ENCODE results near the gene LINGO3. TPM values are rescaled to one million over a fixed set of nuclear protein-coding genes. Genes with fewer than 3 reads are reported as not detected.
A peak's percentile ranks its signal among the peaks of the same experiment; 100 is the strongest.

The LINGO3 gene
- total RNA-seq, 3 donors from 2014 or later = not detected

DNA sequence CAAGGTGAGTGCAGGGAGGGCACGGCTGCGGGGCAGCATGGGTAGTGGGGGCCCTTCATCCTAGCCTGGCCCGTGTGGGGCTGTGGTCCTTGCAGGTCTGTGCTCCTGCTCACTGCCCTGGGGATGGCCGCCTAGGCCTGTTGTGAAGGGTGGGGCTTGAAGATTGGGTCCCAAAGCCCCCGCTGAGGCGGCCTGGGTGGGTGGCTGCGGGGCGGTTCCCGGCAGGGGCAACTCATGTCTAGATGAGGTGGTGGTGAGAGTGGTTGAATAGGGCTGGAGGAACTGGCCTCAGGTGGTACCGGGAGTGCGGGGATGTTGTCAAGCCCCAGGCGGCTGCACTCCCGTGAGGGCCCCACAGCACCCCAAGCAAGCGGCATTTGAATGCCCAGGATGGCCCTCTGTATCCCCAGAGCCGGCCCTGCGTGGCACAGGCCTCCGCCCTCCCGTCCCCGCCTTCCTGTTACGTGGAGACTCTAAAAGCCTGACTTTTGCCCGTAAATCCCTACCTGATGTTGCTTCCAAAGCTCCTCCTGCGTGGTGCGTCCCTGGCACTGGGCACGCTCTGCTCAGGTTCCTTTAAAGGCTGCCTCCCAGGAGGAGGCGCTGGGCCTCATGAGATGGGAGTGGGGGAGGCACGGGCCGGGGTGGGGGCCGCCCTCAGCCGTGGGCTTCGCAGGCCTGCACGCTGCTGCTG is 35.5 kb upstream of the LINGO3 start:
- Mint-ChIP-seq H3K4me3 (no peak overlapping the region), H3K36me3 (ENCODE audit: insufficient read depth) (no peaks in the 10 kb centered on the region), H3K4me1 (ENCODE audit: low read depth) (no peaks in the 10 kb centered on the region), H3K27me3 (ENCODE audit: low read depth) (no peaks in the 10 kb centered on the region), H3K9me3 (no peaks in the 10 kb centered on the region)
- no peak for DNase-seq
- no peak for ATAC-seq

DNA sequence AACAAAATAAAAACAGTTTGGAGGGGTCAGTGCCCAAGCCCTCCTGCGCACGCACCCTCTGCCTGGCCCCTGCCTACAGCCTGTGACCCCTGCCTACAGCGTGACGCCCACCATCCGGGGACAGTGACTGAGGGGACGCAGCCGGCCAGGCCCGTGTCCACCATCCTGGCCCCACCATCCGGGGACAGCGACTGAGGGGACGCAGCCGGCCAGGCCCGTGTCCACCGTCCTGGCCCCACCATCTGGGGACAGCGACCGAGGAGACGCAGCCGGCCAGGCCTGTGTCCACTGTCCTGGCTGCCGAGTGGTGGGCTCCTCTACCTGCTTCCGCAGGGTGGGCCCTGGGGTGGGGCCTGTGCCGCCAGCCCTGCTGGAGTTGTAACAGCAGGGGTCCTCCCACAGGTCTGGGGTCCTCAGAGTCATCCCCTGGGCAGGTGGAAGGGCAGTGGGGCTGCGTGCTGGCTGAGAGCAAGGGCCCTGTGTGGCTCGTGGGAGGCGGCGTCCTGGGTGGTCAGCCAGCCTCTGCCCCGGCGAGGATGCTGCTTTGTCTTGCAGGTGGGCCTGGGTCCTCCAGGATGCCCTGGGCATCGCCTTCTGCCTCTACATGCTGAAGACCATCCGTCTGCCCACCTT is 34.8 kb upstream of the LINGO3 start:
- H3K4me1 Mint-ChIP-seq (ENCODE audit: low read depth) = no peaks in the 10 kb centered on the region
- DNase-seq (no peak), ATAC-seq (no peak)
- H3K36me3 Mint-ChIP-seq (ENCODE audit: insufficient read depth) = no peaks in the 10 kb centered on the region
- H3K4me3 Mint-ChIP-seq = no peak overlapping the region
- H3K9me3 Mint-ChIP-seq = no peaks in the 10 kb centered on the region
- no peaks in the 10 kb centered on the region for H3K27me3 Mint-ChIP-seq (ENCODE audit: low read depth)

GRCh38 chr19:2341982-2342381 is 34.0 kb upstream of the LINGO3 start:
- H3K4me3 Mint-ChIP-seq = no peak overlapping the region
- H3K4me1 Mint-ChIP-seq (ENCODE audit: low read depth) = no peaks in the 10 kb centered on the region
- no peaks in the 10 kb centered on the region for H3K9me3 Mint-ChIP-seq
- peaks cover 2% of the 10 kb centered on the region for H3K36me3 Mint-ChIP-seq (ENCODE audit: insufficient read depth)
- no peak for ATAC-seq
- DNase-seq = no peak
- no peaks in the 10 kb centered on the region for H3K27me3 Mint-ChIP-seq (ENCODE audit: low read depth)

DNA sequence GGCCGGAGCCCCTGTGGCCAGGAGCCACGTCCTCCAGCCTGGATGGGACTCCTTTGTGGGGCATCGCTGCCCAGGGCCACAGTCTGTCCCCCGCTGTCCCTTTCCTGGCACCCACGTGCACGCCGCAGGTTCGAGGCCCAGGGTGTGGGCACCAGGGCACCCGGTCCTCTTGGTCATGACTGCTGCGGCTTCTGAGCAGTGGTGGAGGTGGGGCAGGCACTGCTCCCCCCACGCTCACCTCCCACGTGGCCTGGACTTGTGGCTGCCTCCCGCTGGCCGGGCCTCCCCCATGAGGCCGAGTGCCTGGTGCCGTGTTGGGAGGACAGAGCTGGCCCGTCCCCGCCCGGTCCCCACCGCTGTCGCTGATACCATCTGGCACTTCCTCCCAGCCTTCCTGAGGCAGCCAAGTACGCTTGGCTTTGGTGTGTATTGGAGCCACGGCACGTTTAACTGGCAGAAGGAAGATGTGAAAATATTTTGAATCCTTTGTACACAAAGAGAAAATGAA is 33.3 kb upstream of the LINGO3 start:
- peaks cover 2% of the 10 kb centered on the region for H3K4me1 Mint-ChIP-seq (ENCODE audit: low read depth)
- no peak for DNase-seq
- H3K9me3 Mint-ChIP-seq = no peaks in the 10 kb centered on the region
- H3K36me3 Mint-ChIP-seq (ENCODE audit: insufficient read depth) = peaks cover 2% of the 10 kb centered on the region
- no peak overlapping the region for H3K4me3 Mint-ChIP-seq
- no peaks in the 10 kb centered on the region for H3K27me3 Mint-ChIP-seq (ENCODE audit: low read depth)
- no peak for ATAC-seq

GRCh38 chr19:2340496-2341243 is 32.7 kb upstream of the LINGO3 start:
- no peaks in the 10 kb centered on the region for H3K27me3 Mint-ChIP-seq (ENCODE audit: low read depth)
- H3K36me3 Mint-ChIP-seq (ENCODE audit: insufficient read depth) = peaks cover 8% of the 10 kb centered on the region
- no peaks in the 10 kb centered on the region for H3K9me3 Mint-ChIP-seq
- H3K4me1 Mint-ChIP-seq (ENCODE audit: low read depth) = peaks cover 8% of the 10 kb centered on the region
- DNase-seq (no peak), ATAC-seq (no peak)
- H3K4me3 Mint-ChIP-seq = no peak overlapping the region

DNA sequence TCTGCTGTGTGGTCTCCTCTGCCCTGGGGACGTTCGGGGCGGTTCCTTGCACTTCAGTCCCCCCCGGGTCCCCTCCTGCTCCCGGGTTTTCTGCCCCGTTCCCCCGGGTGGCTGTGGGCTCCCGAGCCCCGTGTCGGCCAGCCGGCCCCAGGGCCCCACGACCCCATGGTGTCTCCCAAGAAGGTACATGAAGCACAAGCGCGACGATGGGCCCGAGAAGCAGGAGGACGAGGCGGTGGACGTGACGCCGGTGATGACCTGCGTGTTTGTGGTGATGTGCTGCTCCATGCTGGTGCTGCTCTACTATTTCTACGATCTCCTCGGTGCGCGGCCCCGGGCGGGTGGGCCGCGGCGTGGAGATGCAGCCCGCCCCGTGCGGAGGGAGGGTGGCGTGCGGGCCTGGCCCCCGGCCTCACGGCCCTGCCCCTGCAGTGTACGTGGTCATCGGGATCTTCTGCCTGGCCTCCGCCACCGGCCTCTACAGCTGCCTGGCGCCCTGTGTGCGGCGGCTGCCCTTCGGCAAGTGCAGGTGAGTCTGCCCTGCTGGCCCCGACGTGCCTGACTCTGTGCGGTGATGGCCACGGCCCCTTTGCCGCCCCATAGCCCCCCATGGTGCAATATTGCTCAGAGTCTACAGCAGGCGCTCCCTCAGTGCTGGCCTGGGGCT is 31.8 kb upstream of the LINGO3 start:
- Mint-ChIP-seq H3K9me3 (no peaks in the 10 kb centered on the region), H3K27me3 (ENCODE audit: low read depth) (no peaks in the 10 kb centered on the region), H3K4me1 (ENCODE audit: low read depth) (peaks cover 9% of the 10 kb centered on the region), H3K36me3 (ENCODE audit: insufficient read depth) (peaks cover 9% of the 10 kb centered on the region), H3K4me3 (no peak overlapping the region)
- DNase-seq (no peak), ATAC-seq (no peak)

GRCh38 chr19:2338751-2339643 is 31.0 kb upstream of the LINGO3 start:
- no peaks in the 10 kb centered on the region for H3K27me3 Mint-ChIP-seq (ENCODE audit: low read depth)
- no peak for DNase-seq
- H3K4me1 Mint-ChIP-seq (ENCODE audit: low read depth) = peaks cover 9% of the 10 kb centered on the region
- ATAC-seq = no peak
- H3K36me3 Mint-ChIP-seq (ENCODE audit: insufficient read depth) = peaks cover 9% of the 10 kb centered on the region
- no peaks in the 10 kb centered on the region for H3K9me3 Mint-ChIP-seq
- no peak overlapping the region for H3K4me3 Mint-ChIP-seq

DNA sequence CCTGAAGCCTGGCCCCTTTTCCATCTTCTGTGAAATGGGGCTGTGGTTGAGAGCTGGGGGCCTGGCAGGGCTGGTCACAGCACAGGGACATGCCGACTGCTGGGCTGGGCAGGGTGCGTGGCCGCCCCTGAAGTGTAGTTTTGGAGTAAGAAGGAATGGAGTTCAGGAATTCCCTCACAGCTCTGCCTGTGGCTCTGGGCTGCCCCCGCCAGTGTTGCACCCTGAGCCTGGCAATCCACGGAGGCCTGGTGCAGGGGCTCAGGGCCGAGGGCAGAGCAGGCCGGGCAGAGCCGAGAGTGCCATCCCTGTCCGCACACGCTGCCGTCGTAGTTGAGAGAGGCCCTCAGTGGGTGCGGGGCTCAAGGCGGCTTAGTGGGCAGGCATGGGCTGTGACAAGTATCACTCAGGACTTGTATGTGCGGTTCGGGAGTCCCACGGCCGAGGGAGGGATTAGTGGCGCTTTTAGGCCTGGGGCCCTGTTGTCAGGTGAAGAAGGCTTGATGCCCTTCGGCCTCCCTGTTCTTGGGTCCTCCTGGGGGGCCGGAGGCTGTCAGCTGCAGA is 30.2 kb upstream of the LINGO3 start:
- peaks cover 12% of the 10 kb centered on the region for H3K4me1 Mint-ChIP-seq (ENCODE audit: low read depth)
- H3K4me3 Mint-ChIP-seq = no peak overlapping the region
- H3K27me3 Mint-ChIP-seq (ENCODE audit: low read depth) = no peaks in the 10 kb centered on the region
- peaks cover 9% of the 10 kb centered on the region for H3K36me3 Mint-ChIP-seq (ENCODE audit: insufficient read depth)
- no peak for DNase-seq
- no peak for ATAC-seq
- no peaks in the 10 kb centered on the region for H3K9me3 Mint-ChIP-seq

DNA sequence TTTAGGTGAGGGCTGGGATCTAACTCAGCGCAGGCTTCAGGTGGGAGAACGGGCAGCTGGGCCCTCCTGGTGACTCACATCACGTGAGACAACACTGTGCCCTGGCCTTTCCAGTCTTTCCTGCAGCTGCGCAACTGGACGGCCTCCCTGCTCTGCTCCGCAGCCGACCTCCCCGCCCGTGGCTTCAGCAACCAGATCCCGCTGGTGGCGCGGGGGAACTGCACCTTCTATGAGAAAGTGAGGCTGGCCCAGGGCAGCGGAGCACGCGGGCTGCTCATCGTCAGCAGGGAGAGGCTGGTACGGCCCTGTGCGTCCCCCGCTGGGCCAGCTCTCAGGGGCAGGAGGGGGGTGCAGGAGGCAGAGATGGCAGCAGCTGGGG is 29.4 kb upstream of the LINGO3 start:
- H3K9me3 Mint-ChIP-seq = no peaks in the 10 kb centered on the region
- H3K27me3 Mint-ChIP-seq (ENCODE audit: low read depth) = no peaks in the 10 kb centered on the region
- peak in 1 of 2 donors; percentile 35 for ATAC-seq
- peaks cover 9% of the 10 kb centered on the region for H3K36me3 Mint-ChIP-seq (ENCODE audit: insufficient read depth)
- DNase-seq = no peak
- peaks cover 15% of the 10 kb centered on the region for H3K4me1 Mint-ChIP-seq (ENCODE audit: low read depth)
- H3K4me3 Mint-ChIP-seq = no peak overlapping the region

DNA sequence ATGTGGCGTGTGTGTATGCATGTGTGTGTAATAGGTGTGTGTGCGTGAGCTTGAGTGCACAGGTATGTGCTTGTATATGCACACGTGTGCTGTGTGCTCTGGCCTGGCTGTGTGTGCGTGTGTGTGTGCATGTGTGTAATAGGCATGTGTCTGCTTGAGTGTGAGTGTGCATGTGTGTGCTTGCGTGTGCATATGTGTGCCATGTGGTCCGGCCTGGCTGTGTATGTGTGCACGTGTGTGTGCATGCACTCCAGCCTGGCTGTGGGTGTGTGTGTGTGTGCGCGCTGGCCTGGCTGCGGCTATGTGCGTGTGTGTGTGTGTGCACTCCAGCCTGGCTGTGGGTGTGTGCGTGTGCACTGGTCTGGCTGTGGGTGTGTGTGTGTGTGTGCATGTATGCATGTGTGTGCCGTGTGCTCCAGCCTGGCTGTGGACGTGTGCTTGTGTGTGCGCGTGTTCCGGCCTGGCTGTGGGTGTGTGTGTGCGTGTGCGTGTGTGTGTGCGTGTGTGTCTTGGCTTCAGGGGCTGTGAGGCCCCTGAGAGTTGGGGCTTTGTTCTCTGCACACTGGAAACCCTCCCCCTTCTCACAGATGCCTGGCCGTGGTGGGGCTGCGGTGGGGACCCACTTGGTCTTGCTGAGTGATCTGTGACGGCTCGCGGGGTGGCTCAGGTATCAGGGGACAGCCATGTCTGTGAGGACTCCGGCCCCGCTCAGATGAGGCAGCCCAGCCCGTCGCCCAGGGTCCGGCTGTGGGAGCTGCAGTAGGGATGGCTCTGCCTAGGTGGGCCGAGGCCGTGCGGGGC is 28.8 kb upstream of the LINGO3 start:
- DNase-seq (no peak), ATAC-seq (no peak)
- Mint-ChIP-seq H3K4me1 (ENCODE audit: low read depth) (peaks cover 21% of the 10 kb centered on the region), H3K9me3 (no peaks in the 10 kb centered on the region), H3K36me3 (ENCODE audit: insufficient read depth) (peaks cover 9% of the 10 kb centered on the region), H3K4me3 (no peak overlapping the region), H3K27me3 (ENCODE audit: low read depth) (no peaks in the 10 kb centered on the region)

- H3K9me3 Mint-ChIP-seq = no peaks in the 10 kb centered on the region
- H3K36me3 Mint-ChIP-seq (ENCODE audit: insufficient read depth) = peaks cover 9% of the 10 kb centered on the region
- no peaks in the 10 kb centered on the region for H3K27me3 Mint-ChIP-seq (ENCODE audit: low read depth)
- ATAC-seq = no peak
- DNase-seq = no peak
- no peak overlapping the region for H3K4me3 Mint-ChIP-seq
- H3K4me1 Mint-ChIP-seq (ENCODE audit: low read depth) = peaks cover 30% of the 10 kb centered on the region
Observed at GRCh38 chr19:2335848-2336247, 27.9 kb upstream of the LINGO3 start.

DNA sequence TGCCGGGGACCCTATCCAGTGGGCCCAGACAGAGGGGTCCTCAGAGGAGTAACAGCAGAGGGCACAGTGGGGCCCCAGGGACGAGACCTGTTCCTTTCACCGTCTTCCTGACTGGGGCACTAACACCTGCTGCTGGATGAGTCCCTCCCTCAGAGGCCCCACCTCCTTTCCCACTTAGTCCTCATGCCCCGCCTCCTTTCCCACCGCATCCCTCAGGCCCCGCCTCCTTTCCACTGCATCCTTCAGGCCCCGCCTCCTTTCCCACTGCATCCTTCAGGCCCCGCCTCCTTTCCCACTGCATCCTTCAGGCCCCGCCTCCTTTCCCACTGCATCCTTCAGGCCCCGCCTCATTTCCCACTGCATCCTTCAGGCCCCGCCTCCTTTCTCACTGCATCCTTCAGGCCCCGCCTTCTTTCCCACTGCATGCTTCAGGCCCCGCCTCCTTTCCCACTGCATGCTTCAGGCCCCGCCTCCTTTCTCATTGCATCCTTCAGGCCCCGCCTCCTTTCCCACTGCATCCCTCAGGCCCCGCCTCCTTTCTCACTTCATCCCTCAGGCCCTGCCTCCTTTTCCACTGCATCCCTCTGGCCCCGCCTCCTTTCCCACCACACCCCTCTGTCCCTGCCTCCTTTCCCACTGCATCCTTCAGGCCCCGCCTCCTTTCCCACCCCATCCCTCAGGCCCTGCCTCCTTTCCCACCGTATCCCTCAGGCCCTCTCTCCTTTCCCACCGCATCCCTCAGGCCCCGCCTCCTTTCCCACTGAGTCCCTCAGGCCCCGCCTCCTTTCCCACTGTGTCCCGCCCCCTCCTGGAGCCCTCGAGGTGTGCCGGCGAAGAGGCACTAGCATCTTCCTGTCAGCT is 27.3 kb upstream of the LINGO3 start:
- peaks cover 35% of the 10 kb centered on the region for H3K4me1 Mint-ChIP-seq (ENCODE audit: low read depth)
- no peak overlapping the region for H3K4me3 Mint-ChIP-seq
- DNase-seq = no peak

More for the DNA sequence above, 27.3 kb upstream of the LINGO3 start:
- H3K9me3 Mint-ChIP-seq = no peaks in the 10 kb centered on the region
- no peaks in the 10 kb centered on the region for H3K27me3 Mint-ChIP-seq (ENCODE audit: low read depth)
- no peak for ATAC-seq
- peaks cover 9% of the 10 kb centered on the region for H3K36me3 Mint-ChIP-seq (ENCODE audit: insufficient read depth)

All from activated T-cell treated with anti-CD3 and anti-CD28 coated beads, Interleukin-2, amount 50 U/mL, for 4 hours (primary cell).